ENCODE results near the gene OR52E8. TPM values are rescaled to one million over a fixed set of nuclear protein-coding genes. Genes with fewer than 3 reads are reported as not detected.

Gene OR52E8
- not detected in 2 replicates for polyA plus RNA-seq (2014; cell fraction: cytosol; rRNA removed)
- not detected in 2 replicates for polyA plus RNA-seq (2014; cell fraction: nucleus; rRNA removed)

DNA sequence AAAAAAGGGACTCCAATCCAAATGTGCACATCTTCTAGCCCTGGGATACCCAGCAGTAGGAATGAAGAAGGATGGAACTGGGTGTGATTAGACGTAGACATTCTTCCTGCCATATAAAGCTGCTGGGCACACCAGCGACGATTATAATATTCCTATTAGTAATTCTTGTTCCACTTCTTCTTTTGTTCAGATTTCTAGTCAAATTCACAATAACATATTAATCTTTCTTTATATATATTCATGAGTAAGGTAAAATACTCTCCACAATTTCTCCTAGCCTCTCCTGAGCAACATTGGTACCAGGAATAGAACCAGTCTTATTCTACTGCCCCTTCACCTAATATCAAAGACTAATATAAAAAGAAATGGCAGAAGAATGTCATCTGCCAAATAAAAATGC is at the start of gene OR52E8:
Gene OR52E8, minus strand, starts transcription at position 101 of the 400 bp plus-strand sequence. Its CDS starts 0 bp downstream, at position 101.
- DNase-seq (ENCODE audit: low spot score) = no peak

DNA sequence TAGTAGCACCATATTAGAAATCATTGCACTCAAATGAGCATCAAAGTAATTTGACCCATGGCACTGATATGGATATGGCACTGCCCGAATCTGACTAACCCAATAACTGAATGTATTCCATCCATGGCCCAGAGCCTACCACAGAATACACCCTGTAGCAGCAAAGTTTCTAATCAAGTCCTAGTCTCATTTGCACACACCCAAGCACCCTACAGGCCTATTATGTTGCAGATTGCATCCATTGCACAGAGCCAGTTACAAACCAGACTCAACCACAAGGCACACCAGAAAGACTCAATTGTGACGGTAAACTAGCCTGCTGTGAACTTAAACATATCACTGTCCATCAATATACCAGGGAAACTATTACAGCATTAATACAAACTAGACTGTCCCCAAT is 42.0 kb upstream of the OR52E8 start:
- no peak for DNase-seq (ENCODE audit: low spot score)

DNA sequence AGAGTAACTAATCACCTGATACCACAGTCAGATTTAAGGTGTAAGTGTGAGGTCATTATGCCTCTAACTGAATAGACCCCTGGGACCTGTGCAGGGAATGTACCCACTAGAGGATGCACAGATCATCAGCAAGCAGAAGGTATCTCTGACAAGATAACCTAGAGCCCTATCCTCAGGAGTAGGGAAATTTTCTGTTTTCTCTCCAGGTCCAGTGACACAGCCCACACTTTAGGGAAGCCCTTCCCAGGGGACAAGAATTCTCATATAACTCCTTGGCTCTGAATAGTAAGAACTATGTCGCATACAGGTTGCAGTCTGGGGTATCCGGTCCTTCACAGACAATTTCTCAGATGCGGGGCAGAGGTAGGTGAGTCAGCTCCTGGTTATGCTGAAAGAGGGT is 35.4 kb upstream of the OR52E8 start, which contains the start of gene OR52E5:
Gene OR52E5, plus strand, starts transcription at position 301 of the 400 bp plus-strand sequence. CDS start 7,569 bp downstream, outside the sequence.
- DNase-seq (ENCODE audit: low spot score) = no peak

DNA sequence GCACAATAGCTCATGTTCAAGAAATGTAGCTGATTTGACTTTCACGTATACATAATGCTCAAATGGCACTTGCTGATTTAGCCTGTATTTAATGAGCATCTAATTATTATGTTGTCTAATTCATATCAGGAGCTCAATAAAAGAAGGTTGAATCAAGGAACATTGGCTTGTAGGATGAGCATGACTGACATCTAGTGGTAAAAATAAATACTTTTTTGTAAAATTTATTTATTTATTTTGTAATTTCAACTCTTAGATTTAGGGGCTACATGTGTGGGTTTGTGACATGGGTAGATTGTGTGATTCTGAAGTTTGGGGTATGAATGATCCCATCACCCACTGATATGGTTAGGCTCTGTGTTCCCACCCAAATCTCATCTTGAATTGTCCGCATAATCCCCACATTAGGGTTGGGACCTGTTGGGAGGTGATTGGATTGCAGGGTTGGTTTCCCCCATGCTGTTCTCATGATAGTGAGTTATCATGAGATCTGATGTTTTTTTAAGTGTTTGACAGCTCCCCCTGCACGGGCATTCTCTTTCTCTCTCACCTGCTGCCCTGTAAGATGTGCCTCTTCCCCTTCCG is 33.8 kb upstream of the OR52E8 start:
- DNase-seq (ENCODE audit: low spot score) = no peak

DNA sequence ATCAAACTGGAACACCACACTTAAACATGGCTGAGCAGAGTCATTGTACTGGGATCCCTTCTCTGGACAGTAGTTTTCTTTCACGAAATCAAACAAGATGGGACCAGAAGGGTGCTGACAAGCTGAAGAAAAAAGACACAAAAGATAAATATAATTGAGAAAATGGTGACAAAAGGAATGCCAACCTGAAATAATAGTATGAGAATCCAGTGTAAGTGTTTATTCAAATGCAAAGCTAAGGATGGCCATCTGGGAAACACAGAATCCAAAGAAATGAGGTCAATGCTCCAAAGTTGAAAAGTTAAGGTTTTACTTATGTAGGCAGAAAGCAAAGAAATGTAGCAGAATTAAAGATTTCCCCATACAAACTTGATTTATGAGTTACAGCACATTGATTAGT is 30.2 kb upstream of the OR52E8 start:
- no peak for DNase-seq (ENCODE audit: low spot score)

DNA sequence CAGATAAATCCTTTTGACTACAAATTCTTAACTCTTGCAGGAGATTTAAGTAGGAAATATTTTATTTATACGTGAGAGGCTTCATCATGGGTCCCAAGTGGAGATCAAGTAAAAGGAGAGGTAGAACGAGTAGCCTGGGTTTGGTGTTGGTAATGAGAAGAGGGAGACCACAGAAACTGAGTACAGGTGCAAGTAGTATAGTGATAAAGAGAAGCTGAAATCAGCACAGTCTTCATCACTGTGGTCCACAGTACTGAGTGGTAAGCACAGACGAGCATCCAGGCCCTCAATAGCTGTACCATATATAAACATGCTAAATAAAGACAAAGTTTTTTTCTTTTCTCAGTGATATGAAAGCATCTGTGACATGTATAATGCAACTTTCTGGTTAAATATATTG is 29.7 kb upstream of the OR52E8 start:
- DNase-seq (ENCODE audit: low spot score) = no peak

DNA sequence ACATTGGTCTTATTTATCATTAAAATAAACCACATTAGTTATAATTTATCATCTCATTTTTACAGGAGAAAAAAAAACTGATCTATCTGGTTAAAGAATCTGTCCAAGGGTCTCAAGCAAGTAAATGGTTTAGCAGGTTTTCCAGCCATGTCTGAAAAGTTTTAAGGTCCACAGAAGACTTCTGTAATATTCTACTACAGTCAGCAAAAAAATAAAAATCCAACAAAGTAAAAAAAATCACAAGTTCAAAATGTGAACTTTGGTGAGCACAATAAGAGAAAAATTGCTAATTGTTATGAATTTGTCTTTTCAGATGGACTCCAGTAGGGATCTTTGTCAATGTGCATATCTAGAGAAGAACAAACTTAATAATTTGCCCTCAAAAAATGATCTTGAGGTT is 24.3 kb upstream of the OR52E8 start:
- DNase-seq (ENCODE audit: low spot score) = no peak

DNA sequence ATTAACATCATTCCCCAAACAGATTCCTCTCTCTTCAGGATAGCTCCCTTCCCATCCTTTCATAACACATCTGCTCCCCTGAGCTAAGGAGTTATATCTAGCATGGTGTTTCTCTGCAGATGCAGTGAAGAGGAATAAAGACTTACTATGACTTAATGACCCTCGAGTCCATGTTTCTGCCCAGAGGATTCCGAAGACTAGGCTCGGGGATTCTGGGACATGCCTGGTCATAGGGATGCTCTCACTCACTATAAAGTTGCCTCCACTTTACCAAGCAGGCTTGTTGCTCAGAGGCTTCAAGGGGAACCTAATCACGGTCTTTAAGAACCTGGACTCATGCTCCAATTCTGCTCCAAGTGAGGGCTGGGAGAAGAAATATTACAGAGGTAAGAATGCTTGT is 22.8 kb upstream of the OR52E8 start, which contains the start of gene OR52E4:
Gene OR52E4, plus strand, starts transcription at position 301 of the 400 bp plus-strand sequence. CDS start 3,664 bp downstream, outside the sequence.
- DNase-seq (ENCODE audit: low spot score) = no peak

DNA sequence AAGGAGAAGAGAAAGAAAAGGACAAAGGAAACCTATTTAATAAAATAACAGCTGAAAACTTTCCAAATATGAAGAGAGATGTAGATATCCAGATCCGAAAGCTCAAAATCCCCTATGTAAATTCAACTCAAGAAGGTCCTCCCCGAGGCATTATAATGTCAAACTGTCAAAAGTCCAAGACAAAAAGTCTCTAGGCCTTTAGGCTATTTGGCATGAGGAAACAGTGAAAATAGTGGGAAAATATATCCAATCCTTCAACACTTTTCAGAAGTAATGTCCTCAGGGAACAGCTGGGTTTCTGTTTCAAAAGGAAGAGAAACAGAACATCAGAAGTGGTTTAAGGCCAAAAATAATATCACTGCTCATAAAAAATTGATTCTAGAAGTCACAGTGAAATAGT is 21.1 kb upstream of the OR52E8 start:
- DNase-seq (ENCODE audit: low spot score) = no peak

DNA sequence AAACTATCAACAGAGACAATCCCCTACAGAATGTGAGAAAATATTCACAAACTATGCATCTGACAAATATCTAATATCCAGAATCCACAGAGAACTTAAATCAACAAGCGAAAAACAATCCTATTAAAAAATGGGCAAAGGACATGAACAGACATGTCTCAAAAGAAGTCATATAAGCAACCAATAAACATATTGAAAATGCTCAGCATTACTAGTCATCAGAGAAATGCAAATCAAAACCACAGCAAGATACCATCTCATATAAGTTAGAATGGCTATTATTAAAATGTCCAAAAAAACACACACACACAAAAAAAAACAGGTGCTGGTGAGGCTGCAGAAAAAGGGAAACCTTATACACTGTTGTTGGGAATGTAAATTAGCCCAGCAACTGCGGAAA is 8.3 kb upstream of the OR52E8 start:
- no peak for DNase-seq (ENCODE audit: low spot score)

DNA sequence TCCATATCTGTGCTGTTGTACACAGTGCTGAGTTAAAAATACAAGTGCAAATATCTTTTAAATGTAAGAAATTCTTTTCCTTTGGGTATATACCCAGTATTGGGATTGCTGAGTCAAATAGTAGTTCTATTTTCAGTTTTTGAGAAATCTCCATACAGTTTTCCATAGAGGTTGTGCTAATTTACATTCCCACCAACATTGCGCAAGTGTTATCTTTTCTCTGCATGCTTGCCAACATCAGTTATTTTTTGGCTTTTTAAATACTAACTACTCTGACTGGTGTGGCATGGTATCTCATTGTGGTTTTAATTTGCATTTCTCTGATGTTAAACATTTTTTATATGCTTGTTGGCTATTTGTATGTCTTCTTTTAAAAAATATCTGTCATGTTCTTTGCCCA is 6.5 kb downstream of the OR52E8 start:
- DNase-seq (ENCODE audit: low spot score) = no peak

DNA sequence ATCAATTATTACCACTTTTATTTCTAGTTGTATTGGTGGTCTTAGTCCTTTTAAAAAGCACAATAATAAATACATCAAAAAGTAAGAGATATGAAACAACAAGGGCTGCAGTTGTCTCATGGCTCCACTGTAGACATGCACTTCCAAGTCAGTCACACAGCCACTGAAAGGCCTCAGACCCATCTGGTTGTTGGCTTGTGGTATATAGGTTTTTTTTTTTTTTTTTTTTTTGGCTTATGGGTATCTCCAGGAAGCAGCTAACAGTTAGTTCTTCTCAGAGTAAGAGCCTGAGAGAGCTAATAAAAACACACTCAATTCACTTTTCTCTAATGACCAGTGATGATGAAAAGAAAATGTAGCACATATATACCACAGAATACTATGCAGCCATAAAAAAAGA is 9.8 kb downstream of the OR52E8 start:
- no peak for DNase-seq (ENCODE audit: low spot score)

DNA sequence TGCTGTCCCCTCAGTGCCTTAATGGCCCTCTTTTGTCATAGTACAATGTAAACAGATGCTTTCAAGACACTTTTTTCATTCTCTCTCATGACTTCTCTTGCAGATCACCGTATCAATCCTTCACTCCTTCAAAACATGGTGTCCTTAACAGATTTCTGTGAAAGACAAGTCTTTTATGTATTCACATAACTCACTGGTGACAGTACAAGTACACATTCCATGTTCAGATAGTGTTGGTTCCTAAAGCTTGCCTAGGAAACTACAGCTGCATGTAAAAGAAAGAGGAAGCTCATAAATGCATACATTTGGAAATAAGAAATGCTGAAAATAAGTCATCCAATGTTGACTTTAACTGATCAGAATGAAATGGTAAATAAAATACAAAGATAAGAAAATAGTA is 10.8 kb downstream of the OR52E8 start:
- no peak for DNase-seq (ENCODE audit: low spot score)

DNA sequence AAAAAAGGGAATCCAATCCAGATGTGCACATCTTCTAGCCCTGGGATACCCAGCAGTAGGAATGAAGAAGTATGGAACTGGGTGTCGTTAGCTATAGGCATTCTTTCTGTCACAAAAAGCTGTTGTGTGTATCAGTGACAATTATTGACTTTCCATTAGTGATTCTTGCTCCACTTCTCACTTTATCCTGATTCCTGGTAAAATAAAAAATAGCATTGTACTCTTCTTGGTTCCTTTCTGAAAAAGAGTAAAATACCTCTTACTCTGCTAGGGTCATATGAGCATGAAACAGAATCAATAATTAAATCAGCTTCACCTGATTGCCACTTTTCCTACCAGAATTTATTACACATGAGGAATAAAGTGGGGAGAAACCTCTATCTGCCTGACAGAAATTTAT is 15.7 kb downstream of the OR52E8 start, which contains the start of gene OR52E6:
Gene OR52E6, minus strand, starts transcription at position 101 of the 400 bp plus-strand sequence. Its CDS starts 0 bp downstream, at position 101.
- no peak for DNase-seq (ENCODE audit: low spot score)

DNA sequence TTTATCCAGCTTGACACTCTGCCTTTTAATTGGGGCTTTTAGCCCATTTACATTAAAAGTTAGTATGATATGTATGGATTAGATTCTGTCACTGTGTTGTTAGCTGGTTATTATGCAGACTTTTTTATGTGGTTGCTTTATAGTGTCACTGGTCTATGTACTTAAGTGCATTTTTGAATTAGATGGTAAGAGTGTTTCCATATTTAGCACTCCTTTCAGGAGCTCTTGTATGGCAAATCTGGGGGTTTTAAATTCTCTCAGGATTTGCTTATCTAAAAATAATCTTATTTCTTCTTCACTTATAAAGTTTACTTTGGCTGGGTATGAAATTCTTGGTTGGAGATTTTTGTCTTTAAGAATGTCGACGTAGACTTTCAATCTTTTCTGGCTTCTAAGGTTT is 19.8 kb downstream of the OR52E8 start:
- no peak for DNase-seq (ENCODE audit: low spot score)

DNA sequence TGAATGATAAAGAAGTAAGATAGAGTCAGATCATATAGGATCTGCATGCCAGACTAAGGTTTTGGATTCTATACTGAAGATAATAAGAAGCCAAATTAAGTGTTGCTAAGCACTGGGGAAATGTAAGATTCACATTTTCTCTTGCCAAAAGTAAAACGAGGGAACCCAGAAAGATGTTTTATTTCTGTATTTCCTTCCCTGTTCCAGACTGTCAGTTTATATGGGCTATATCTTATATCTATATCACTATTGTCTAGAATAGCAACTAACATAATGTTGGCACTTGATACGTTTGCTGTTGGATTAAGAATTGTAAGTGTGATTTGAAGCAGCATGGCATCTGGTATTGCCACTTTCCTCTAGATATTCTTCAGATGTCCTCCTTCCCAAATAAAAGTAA is 24.0 kb downstream of the OR52E8 start:
- DNase-seq (ENCODE audit: low spot score) = no peak

DNA sequence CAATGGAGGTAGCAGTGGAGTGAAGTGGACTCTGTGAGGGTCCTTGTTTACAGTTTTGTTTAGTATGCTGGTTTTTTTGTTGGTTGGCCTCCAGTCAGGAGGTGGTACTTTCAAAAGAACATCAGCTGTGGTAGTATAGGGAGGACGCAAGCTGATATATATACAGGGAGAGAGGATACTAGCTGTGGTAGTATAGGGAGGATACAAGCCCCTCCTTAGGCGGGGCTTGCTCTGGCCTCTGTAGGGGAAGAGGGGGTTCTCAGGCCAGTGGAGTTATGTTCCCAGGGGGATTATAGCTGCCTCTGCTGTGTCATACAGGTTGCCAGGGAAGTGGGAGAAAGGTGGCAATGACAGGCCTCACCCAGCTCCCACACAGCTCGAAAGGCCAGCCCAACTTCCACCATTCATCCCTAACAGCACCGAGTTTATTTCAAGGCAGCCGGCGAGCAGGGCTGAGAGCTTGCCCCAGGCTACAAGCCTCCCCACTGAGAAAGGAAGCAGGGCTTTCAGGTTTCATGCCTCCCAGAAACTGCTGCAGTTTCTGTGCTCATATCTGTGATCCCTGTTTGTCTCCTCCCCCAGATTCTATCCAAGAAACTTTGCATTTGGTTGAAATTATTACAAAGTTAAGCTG is 26.2 kb downstream of the OR52E8 start:
- DNase-seq (ENCODE audit: low spot score) = no peak

DNA sequence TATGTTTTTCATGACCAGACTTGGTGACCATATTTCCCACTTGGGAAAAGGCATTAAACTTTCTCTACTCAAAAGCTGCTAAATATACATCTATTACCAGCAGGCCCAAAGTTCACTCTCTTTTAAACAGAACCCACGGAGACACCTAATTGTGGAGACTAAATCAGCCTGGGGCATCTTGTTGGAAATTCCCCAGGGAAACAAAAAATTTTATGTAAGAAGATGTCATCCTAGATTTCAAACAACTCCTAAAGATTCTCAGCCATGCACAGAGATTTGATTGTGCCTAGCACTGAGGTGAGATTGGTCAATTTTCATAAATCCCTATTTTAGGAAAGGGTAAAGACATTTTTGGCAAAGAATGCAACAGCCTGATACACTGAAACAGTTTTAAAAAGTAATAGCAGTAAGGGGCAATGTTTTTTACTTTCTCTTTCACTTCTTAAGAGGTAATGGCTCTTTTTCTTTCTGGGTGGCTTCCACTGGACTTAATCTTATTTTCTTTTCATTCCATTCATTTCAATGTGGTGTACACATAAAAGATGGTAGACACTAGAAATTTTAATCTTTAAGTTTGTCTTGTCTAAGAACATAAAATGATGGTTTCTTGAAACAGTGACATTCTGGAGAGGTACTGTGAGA is 39.1 kb downstream of the OR52E8 start:
- no peak for DNase-seq (ENCODE audit: low spot score)

DNA sequence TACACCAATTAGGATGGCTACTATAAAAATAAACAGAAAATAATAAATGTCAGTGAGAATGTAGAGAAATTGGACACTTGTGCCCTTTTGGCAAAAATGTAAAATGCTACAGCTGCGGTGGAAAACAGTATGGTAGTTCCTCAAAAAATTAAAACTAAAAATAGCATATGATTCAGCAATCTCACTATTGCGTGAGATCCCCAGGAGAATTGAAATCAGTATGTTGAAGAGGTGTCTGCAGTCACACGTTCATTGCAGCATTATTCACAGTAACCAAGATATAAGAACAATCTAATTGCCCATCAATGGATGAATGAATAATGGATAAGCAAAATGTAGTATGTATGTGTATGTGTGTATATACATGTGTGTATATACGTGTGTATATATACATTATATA is 42.0 kb downstream of the OR52E8 start:
- no peak for DNase-seq (ENCODE audit: low spot score)

DNA sequence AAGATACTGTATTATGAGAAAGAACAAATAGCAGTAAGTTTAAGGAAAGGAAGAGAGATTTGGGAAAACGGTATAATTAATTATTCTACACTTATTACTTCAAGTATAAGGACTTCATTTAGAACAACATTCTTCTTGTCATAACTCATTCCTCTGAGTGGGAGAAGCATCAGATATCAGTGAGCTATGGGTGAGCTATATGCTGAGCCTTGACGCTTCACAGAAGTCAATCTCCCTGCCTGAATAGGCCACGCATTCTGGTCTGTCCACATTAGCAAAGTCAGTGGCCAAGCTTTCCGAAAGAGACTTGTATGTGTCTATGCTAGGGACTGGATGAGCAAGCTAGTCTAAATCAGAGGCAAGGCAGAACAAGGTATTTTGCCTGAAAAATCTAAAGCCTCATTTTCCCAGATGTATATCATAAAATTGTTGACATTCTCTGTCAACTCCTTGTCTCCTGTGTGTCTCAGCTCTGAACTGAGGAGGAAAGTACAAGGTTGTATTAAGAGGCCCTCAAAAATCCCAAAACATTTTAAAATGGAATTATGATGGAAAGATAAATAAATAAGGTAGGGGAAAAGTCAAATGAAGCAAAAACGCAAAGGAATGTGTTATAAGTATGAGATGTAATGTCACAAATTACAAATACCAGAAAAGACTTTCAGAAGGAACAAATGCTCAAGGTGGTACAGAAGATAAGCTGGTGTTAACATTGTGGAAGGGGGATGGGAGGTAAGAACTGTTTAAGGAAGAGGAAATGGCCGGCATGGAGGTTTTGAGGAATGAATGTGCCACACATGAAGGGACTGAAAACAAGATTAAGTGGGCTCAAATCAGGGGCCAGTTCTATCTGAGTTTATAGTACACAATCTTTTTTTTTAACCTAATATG is 47.3 kb downstream of the OR52E8 start:
- DNase-seq (ENCODE audit: low spot score) = no peak

DNA sequence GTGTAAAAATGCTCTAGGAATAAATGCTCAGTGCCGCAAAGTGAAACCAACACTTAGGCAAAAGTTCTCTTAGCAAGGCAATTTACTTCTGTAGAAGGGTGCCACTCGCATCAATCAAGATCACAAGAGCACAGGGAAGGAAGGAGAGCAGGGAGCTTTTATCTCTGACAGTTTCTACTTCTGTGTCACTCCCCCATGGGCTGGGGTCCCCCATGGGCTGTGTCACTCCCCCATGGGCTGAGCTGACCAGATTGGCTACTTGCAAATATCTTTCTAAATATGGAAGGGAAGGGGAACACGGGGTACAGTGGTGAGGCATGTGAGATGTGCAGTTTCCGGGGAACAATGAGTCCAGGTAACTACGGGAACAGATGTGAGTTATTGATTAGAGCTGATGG is 48.4 kb downstream of the OR52E8 start:
- DNase-seq (ENCODE audit: low spot score) = no peak
